ENCODE data around the gene FKBP14.

- no peak for TF ChIP-seq CTCF (IDR thresholded peaks at IDR 0.05; ENCODE audit: low read depth, low read length, poor library complexity, severe bottlenecking)
- TF ChIP-seq EZH2phosphoT487 (IDR thresholded peaks at IDR 0.05; ENCODE audit: borderline replicate concordance, low read length) = no peak
These were observed 8.0 kb upstream of the FKBP14 start for GRCh38 chr7:30034501-30034900.
